ENCODE data around the gene MYO15A. TPM values are rescaled to one million over a fixed set of nuclear protein-coding genes. Genes with fewer than 3 reads are reported as not detected.

Gene MYO15A, protein sequence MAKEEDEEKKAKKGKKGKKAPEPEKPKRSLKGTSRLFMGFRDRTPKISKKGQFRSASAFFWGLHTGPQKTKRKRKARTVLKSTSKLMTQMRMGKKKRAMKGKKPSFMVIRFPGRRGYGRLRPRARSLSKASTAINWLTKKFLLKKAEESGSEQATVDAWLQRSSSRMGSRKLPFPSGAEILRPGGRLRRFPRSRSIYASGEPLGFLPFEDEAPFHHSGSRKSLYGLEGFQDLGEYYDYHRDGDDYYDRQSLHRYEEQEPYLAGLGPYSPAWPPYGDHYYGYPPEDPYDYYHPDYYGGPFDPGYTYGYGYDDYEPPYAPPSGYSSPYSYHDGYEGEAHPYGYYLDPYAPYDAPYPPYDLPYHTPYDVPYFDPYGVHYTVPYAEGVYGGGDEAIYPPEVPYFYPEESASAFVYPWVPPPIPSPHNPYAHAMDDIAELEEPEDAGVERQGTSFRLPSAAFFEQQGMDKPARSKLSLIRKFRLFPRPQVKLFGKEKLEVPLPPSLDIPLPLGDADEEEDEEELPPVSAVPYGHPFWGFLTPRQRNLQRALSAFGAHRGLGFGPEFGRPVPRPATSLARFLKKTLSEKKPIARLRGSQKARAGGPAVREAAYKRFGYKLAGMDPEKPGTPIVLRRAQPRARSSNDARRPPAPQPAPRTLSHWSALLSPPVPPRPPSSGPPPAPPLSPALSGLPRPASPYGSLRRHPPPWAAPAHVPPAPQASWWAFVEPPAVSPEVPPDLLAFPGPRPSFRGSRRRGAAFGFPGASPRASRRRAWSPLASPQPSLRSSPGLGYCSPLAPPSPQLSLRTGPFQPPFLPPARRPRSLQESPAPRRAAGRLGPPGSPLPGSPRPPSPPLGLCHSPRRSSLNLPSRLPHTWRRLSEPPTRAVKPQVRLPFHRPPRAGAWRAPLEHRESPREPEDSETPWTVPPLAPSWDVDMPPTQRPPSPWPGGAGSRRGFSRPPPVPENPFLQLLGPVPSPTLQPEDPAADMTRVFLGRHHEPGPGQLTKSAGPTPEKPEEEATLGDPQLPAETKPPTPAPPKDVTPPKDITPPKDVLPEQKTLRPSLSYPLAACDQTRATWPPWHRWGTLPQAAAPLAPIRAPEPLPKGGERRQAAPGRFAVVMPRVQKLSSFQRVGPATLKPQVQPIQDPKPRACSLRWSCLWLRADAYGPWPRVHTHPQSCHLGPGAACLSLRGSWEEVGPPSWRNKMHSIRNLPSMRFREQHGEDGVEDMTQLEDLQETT (N-terminal part only)
- polyA plus RNA-seq (0.20 to 0.53 TPM (median 0.25 TPM) in 3 replicates), polyA minus RNA-seq (0.13 to 0.54 TPM in 2 of 3 replicates, not detected in the other)
- polyA plus RNA-seq (2011; ENCODE audit: low read depth): 0.06 TPM
- 0.10 and 0.27 TPM in 2 replicates for polyA plus RNA-seq (2011; cell fraction: cytosol; rRNA removed)
- polyA plus RNA-seq (2011; cell fraction: nucleus; rRNA removed): 1.1 and 1.8 TPM in 2 replicates
- 0.21 and 0.28 TPM in 2 replicates for polyA plus RNA-seq (2012; ENCODE audit: low replicate concordance)
- not detected for polyA minus RNA-seq (2011; cell fraction: cytosol; rRNA and poly(A)+ RNA removed)
- 0.08 and 0.21 TPM in 2 replicates for polyA minus RNA-seq (2011; cell fraction: nucleus; rRNA and poly(A)+ RNA removed)

DNA sequence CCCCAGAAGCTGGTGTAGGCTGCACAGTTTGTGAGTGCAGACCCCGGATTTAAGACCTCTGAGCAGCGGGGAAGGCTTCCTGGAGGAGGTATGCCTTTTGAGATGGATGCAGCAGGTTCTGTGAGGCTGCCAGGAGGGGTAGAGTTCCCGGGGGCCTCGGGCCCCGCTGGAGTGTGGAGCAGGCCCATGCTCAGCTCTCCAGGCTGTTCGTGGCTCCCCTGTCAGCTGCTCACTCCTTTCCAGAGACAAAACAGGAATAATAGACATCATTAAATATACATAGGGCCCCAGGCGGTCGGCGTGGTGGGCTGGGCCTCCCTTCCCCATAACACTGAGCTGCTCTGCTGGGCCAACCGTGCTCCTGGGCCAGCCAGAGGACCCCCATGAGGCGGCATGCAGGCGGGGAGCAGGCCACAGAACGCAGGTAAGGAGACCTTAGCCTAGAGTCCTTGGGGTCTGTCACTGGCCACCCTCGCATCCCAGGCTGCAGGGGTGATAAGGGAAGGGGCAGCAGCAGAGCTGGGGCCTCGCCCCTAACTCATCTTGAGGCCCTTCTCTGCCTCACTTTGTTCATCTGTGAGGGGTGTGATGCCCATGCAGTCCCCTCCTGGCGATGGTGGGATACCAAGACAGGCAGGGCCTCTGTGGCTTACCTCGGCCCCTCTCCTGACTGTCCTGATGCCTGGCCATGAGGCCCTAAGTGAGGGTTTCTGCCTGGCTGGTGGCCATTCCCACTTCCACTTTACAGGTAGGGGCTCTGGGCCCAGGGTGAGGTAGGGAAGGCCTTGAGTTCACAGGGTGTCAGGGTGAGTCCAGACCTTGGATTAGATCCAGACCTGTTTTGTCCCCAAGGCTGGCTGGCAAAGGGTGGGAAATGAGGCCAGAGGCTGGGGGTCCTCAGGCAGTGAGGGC is at the start of gene MYO15A:
Gene MYO15A (plus strand): TSS at position 356 of the 912 bp plus-strand sequence. CDS start 10,045 bp downstream, outside the sequence.
- FAIRE-seq: no peak
- Histone ChIP-seq H3K36me3 (ENCODE audit: control insufficient read depth in 2 of 2, extremely low read depth in 1 of 2, insufficient read depth in 2 of 2, low read length in 2 of 2) (peaks cover 10 to 24% of the 10 kb centered on the region in 2 experiments), H3K79me2 (ENCODE audit: control insufficient read depth, insufficient read depth, low read length) (no peaks in the 10 kb centered on the region), H3K27me3 (ENCODE audit: control insufficient read depth, extremely low read depth, insufficient read depth, low read length) (no peaks in the 10 kb centered on the region), H3K27ac (ENCODE audit: control insufficient read depth, insufficient read depth, low read length) (no peak within 1 kb of the TSS), H3K9ac (ENCODE audit: control insufficient read depth, extremely low read depth, insufficient read depth, low read length) (no peak within 1 kb of the TSS), H3K4me2 (ENCODE audit: control insufficient read depth, extremely low read depth, insufficient read depth, low read depth, low read length) (no peak within 1 kb of the TSS), H2AFZ (ENCODE audit: control insufficient read depth, low read length) (no peak within 1 kb of the TSS), H4K20me1 (ENCODE audit: control insufficient read depth, extremely low read depth, insufficient read depth, low read length) (no peaks in the 10 kb centered on the region), H3K4me1 (ENCODE audit: control insufficient read depth, extremely low read depth, insufficient read depth, low read length) (no peaks in the 10 kb centered on the region), H3K9me1 (ENCODE audit: control insufficient read depth, extremely low read depth, insufficient read depth, low read length) (no peaks in the 10 kb centered on the region), H3K4me3 (ENCODE audit: control insufficient read depth in 2 of 3, extremely low read depth in 1 of 3, insufficient read depth in 2 of 3, low read depth in 1 of 3, low read length in 3 of 3) (no peak within 1 kb of the TSS), H3K9me3 (ENCODE audit: control insufficient read depth, low read depth, low read length) (no peaks in the 10 kb centered on the region)
- DNase-seq (ENCODE audit: low read depth, low spot score): no peak
- dilution Hi-C loops (cut with MboI; ENCODE audit: extremely low pct_ligation_motif_present, low sequenced_read_pairs): no loop called here
- TF ChIP-seq, protein P1, sequence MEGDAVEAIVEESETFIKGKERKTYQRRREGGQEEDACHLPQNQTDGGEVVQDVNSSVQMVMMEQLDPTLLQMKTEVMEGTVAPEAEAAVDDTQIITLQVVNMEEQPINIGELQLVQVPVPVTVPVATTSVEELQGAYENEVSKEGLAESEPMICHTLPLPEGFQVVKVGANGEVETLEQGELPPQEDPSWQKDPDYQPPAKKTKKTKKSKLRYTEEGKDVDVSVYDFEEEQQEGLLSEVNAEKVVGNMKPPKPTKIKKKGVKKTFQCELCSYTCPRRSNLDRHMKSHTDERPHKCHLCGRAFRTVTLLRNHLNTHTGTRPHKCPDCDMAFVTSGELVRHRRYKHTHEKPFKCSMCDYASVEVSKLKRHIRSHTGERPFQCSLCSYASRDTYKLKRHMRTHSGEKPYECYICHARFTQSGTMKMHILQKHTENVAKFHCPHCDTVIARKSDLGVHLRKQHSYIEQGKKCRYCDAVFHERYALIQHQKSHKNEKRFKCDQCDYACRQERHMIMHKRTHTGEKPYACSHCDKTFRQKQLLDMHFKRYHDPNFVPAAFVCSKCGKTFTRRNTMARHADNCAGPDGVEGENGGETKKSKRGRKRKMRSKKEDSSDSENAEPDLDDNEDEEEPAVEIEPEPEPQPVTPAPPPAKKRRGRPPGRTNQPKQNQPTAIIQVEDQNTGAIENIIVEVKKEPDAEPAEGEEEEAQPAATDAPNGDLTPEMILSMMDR (optimal IDR thresholded peaks at IDR 0.05 in 1 of 3, IDR thresholded peaks at IDR 0.05 in 1 of 3, conservative IDR thresholded peaks at IDR 0.05 in 1 of 3; ENCODE audit: extremely low read depth in 1 of 3, insufficient read depth in 2 of 3, low read length in 3 of 3): no peak
- TF ChIP-seq EZH2 (IDR thresholded peaks at IDR 0.05; ENCODE audit: low read length): no peak

Data from keratinocyte (primary cell).